Mesothelial cell of epicardium (in vitro differentiated cells): ENCODE measurements around the gene OAF. TPM values are rescaled to one million over a fixed set of nuclear protein-coding genes. Genes with fewer than 3 reads are reported as not detected.
A peak's percentile ranks its signal among the peaks of the same experiment; 100 is the strongest.

Experiments used
- DNase-seq, 2 experiments: peaks; one replicate each; pipeline ENCODE4 v3.0.0; 2021; ENCODE audit warnings: low spot score in 2 of 2; ENCODE audit not compliant: unreplicated experiment in 2 of 2
- H3K27ac Mint-ChIP-seq: 2 replicates; pipeline ENCODE4 v1.8.0; 2021; ENCODE audit warnings: mixed read lengths
- H3K27me3 Mint-ChIP-seq: 2 replicates; pipeline ENCODE4 v1.8.0; 2021; ENCODE audit warnings: low read depth, mixed read lengths
- H3K36me3 Mint-ChIP-seq: 2 replicates; pipeline ENCODE4 v1.8.0; 2021; ENCODE audit warnings: mixed read lengths
- H3K4me1 Mint-ChIP-seq: 2 replicates; pipeline ENCODE4 v1.8.0; 2021; ENCODE audit warnings: mixed read lengths
- H3K4me3 Mint-ChIP-seq: 2 replicates; pipeline ENCODE4 v1.8.0; 2021; ENCODE audit warnings: mild to moderate bottlenecking, moderate library complexity, mixed read lengths
- H3K9me3 Mint-ChIP-seq: 2 replicates; pipeline ENCODE4 v1.8.0; 2021; ENCODE audit warnings: mixed read lengths
- CTCF ChIP-seq: fragments of 200-600 bp; sonication (generic); IDR thresholded peaks from one replicate; pipeline ENCODE4 v1.5.0; 2021; ENCODE audit warnings: antibody characterized with exemption; ENCODE audit not compliant: unreplicated experiment
- total RNA-seq: library from RNA; stranded (reverse); gene quantifications from 3 replicates; pipeline ENCODE4 v1.2.1, GENCODE V29; 2021

Gene OAF
- total RNA-seq, 1 donor from 2014 or later: 32.2 TPM

- H3K9me3 Mint-ChIP-seq: peaks cover 8% of the 10 kb centered on the region
- no peak for TF ChIP-seq CTCF
- H3K36me3 Mint-ChIP-seq: no peaks in the 10 kb centered on the region
- H3K4me3 Mint-ChIP-seq: no peak overlapping the region
- H3K4me1 Mint-ChIP-seq: peaks cover 17% of the 10 kb centered on the region
- DNase-seq: peak in 1 of 2 experiments; percentile 14
- peaks cover 75% of the 10 kb centered on the region for H3K27me3 Mint-ChIP-seq
- no peak overlapping the region for H3K27ac Mint-ChIP-seq
Observed at GRCh38 chr11:120169981-120170698, 40.7 kb upstream of the OAF start.

DNA sequence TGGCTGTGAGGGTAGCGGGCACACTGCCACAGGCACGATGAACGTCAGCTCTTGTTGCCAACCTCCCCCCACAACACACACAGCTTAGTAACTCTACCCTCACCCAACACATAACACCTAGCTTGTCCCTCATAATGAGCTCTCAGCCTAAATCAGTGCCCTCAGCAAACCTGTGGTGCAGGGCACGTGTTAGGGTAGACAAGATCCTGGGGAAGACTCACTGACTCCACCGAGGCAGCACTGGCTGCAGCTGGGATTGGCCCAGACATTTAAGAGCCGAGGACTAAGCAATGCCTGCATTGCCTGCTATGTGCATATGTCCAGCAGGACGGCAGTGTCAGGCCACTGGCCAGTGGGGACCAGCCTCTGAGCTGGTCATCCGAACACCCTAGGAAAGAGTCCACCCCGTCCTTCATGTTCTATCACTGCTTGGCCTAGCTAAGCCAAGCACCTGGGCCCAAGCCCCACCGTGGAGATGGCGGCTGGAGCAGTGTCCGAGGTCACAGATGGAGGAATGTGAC, 40.0 kb upstream of the OAF start:
- DNase-seq: peak in 1 of 2 experiments; percentile 37
- Mint-ChIP-seq H3K4me1 (peaks cover 17% of the 10 kb centered on the region), H3K27me3 (peaks cover 78% of the 10 kb centered on the region), H3K27ac (no peak overlapping the region), H3K4me3 (no peak overlapping the region), H3K36me3 (no peaks in the 10 kb centered on the region), H3K9me3 (peaks cover 1% of the 10 kb centered on the region)
- no peak for TF ChIP-seq CTCF

- Mint-ChIP-seq H3K9me3 (no peaks in the 10 kb centered on the region), H3K4me3 (no peak overlapping the region), H3K4me1 (peaks cover 17% of the 10 kb centered on the region), H3K36me3 (no peaks in the 10 kb centered on the region), H3K27ac (no peak overlapping the region), H3K27me3 (peaks cover 75% of the 10 kb centered on the region)
- TF ChIP-seq CTCF: peak; percentile 82
- peak; percentile 53 to 74 for DNase-seq
Observed at GRCh38 chr11:120172054-120172911, 38.5 kb upstream of the OAF start.

- no peak for TF ChIP-seq CTCF
- Mint-ChIP-seq H3K9me3 (no peaks in the 10 kb centered on the region), H3K27ac (no peak overlapping the region), H3K36me3 (no peaks in the 10 kb centered on the region), H3K27me3 (peaks cover 66% of the 10 kb centered on the region), H3K4me3 (no peak overlapping the region), H3K4me1 (peaks cover 17% of the 10 kb centered on the region)
- peak in 1 of 2 experiments; percentile 25 for DNase-seq
Observed at GRCh38 chr11:120173019-120173705, 37.7 kb upstream of the OAF start.

DNA sequence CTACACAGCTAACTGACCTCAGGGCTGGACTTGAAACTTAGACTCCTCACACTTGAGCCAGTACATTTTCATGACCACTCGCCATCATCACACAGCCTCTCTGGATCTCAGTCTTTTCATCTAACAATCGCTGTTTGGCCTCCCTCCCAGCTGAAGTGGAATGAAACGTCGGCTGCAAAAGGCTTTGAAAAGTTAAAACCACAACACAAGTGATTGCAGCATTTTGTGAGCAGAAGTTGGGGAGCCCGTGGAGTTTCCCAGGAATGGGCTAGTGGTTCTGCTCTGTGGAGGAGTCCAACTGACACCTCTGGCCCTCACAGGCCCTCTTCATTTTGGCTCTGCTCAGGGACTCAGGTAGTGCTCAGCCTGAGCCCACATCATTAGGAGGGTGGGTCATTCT, 37.0 kb upstream of the OAF start:
- H3K4me3 Mint-ChIP-seq: no peak overlapping the region
- H3K27ac Mint-ChIP-seq: no peak overlapping the region
- H3K36me3 Mint-ChIP-seq: no peaks in the 10 kb centered on the region
- no peak for TF ChIP-seq CTCF
- H3K4me1 Mint-ChIP-seq: peaks cover 18% of the 10 kb centered on the region
- peaks cover 60% of the 10 kb centered on the region for H3K27me3 Mint-ChIP-seq
- H3K9me3 Mint-ChIP-seq: no peaks in the 10 kb centered on the region
- peak in 1 of 2 experiments; percentile 11 for DNase-seq
